ENCODE results near the gene VPS13C. TPM values are rescaled to one million over a fixed set of nuclear protein-coding genes. Genes with fewer than 3 reads are reported as not detected.
"Not testable (repeated sequence)": the region's sequence is repeated elsewhere in the genome, so short reads cannot be mapped to it uniquely, and the experiment has no call there.

VPS13C gene
- total RNA-seq, 6 experiments from 2014 or later: 21.0 to 29.8 (median 22.6) TPM

DNA sequence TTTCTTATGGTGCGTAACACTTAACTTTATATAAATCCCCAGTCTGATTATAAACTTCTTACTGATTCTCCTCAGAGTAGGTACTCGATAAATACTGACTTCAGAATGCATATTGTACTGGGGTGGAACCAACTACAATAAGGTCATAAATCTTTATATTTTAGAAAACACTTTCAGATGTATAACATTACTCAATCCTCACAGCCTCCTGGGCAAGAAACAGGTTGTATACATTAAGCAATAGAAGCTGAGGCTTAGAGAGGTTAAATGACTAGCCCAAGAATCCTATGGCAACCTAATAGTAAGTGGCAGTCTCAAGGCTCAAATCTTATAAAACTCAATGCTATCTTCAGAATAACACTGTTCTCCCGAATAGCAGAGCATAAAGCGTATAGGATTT, 9.1 kb downstream of the VPS13C start:
- Mint-ChIP-seq H3K36me3 (ENCODE audit: low read depth) (peaks cover 4% of the 10 kb centered on the region), H3K27me3 (ENCODE audit: insufficient read depth) (no peaks in the 10 kb centered on the region), H3K4me3 (no peak overlapping the region), H3K9me3 (no peaks in the 10 kb centered on the region), H3K4me1 (ENCODE audit: low read depth) (peaks cover 6% of the 10 kb centered on the region; the same call in 1 of the 2 replicates), H3K27ac (no peak overlapping the region)
- DNase-seq: no peak
- TF ChIP-seq, protein P1, sequence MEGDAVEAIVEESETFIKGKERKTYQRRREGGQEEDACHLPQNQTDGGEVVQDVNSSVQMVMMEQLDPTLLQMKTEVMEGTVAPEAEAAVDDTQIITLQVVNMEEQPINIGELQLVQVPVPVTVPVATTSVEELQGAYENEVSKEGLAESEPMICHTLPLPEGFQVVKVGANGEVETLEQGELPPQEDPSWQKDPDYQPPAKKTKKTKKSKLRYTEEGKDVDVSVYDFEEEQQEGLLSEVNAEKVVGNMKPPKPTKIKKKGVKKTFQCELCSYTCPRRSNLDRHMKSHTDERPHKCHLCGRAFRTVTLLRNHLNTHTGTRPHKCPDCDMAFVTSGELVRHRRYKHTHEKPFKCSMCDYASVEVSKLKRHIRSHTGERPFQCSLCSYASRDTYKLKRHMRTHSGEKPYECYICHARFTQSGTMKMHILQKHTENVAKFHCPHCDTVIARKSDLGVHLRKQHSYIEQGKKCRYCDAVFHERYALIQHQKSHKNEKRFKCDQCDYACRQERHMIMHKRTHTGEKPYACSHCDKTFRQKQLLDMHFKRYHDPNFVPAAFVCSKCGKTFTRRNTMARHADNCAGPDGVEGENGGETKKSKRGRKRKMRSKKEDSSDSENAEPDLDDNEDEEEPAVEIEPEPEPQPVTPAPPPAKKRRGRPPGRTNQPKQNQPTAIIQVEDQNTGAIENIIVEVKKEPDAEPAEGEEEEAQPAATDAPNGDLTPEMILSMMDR (IDR thresholded peaks at IDR 0.05): no peak

DNA sequence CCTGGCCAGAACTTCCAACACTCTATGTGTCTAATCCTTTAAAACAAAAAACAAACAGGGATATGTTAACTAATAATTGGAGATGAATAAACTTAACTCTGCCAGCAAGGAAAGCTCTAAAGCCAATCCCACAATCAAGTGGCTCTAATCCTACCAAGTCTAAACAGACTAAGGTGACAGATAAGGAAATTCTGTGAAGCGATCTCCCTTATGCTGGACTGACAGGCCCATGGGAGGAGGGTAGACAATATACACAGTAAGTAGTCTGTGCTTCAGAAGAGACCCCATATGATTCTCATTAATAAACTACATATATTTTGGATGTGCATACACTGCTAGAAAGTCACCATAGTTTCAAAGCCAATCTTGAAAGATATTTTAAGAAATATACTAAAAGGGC, 10.1 kb downstream of the VPS13C start:
- TF ChIP-seq, protein P1 (IDR thresholded peaks at IDR 0.05): no peak
- Mint-ChIP-seq H3K9me3 (no peaks in the 10 kb centered on the region), H3K36me3 (ENCODE audit: low read depth) (peaks cover 4% of the 10 kb centered on the region), H3K27ac (no peak overlapping the region), H3K27me3 (ENCODE audit: insufficient read depth) (no peaks in the 10 kb centered on the region), H3K4me3 (no peak overlapping the region), H3K4me1 (ENCODE audit: low read depth) (peaks cover 16% of the 10 kb centered on the region; the same call in 1 of the 2 replicates)
- DNase-seq: no peak

DNA sequence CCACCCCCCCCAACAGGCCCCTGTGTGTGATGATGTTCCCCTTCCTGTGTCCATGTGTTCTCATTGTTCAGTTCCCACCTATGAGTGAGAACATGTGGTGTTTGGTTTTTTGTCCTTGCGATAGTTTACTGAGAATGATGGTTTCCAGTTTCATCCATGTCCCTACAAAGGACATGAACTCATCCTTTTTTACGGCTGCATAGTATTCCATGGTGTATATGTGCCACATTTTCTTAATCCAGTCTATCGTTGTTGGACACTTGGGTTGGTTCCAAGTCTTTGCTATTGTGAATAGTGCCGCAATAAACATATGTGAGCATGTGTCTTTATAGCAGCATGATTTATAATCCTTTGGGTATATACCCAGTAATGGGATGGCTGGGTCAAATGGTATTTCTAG, 12.0 kb downstream of the VPS13C start:
- not testable (repeated sequence) for H3K27me3 Mint-ChIP-seq (ENCODE audit: insufficient read depth); H3K36me3 Mint-ChIP-seq (ENCODE audit: low read depth); H3K9me3 Mint-ChIP-seq; DNase-seq; H3K4me3 Mint-ChIP-seq; H3K27ac Mint-ChIP-seq
- peaks cover 17% of the 10 kb centered on the region; the same call in 1 of the 2 replicates for H3K4me1 Mint-ChIP-seq (ENCODE audit: low read depth)

DNA sequence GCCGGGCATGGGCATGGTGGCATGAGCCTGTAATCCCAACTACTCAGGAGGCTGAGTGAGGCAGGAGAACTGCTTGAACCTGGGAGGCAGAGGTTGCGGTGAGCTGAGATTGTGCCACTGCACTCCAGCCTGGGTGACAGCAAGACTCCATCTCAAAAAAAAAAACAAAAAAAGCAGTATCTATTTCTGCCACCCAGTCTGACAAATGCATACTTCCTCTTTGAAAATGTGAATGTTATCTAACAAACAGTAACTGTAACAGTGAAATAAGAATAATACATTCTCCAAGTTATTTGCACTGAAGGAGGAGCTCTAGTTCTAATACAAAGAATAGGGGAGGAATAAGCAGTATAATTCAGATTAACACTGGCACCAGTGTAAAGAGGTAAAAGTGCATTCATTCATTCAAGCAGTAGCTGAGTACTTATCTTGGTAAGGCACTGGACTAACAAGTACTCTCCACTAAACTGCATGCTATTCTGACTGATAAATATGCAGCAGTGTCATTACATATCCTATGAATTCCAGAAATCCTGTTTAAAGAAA, 12.9 kb downstream of the VPS13C start:
- DNase-seq: no peak
- H3K9me3 Mint-ChIP-seq: no peaks in the 10 kb centered on the region

DNA sequence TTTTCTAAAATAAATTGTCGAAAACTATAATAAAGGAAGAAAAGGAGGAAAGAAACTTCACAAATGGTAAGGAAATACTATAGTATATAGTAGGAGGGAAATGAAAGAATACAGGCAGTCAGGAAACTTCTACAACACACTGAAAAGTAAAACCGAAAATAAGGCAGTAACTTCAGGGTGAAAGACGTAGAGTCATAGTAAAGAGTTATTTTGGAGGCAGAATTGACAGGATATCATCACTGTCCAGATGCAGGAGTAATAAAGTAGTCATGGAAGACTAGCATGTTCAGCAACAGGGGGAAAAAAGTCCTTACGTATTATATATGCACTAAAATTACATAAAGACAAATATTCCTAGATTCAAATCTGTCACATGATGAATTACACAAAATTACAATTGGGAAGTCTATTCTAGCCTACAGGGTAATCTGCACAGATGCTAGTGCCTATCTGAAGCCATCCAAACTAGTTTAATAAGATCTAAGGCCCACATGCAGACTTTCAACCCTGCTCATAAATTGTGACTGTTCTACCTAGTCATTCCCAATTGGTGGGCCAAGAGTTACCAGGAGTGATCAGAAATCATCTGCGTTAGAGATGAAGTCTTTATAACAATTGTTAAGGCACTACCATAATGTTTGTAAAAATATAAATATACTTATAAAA, 14.0 kb downstream of the VPS13C start:
- TF ChIP-seq, protein P1 (IDR thresholded peaks at IDR 0.05): no peak
- no peak for DNase-seq
- Mint-ChIP-seq H3K27ac (no peak overlapping the region), H3K4me1 (ENCODE audit: low read depth) (peaks cover 12% of the 10 kb centered on the region; the same call in 1 of the 2 replicates), H3K9me3 (no peaks in the 10 kb centered on the region), H3K27me3 (ENCODE audit: insufficient read depth) (no peaks in the 10 kb centered on the region), H3K4me3 (no peak overlapping the region), H3K36me3 (ENCODE audit: low read depth) (peaks cover 4% of the 10 kb centered on the region)

More for the DNA sequence above, 12.9 kb downstream of the VPS13C start:
- H3K27ac Mint-ChIP-seq: no peak overlapping the region
- TF ChIP-seq, protein P1 (IDR thresholded peaks at IDR 0.05): no peak
- no peak overlapping the region for H3K4me3 Mint-ChIP-seq
- peaks cover 4% of the 10 kb centered on the region for H3K36me3 Mint-ChIP-seq (ENCODE audit: low read depth)
- H3K27me3 Mint-ChIP-seq (ENCODE audit: insufficient read depth): no peaks in the 10 kb centered on the region
- H3K4me1 Mint-ChIP-seq (ENCODE audit: low read depth): peaks cover 17% of the 10 kb centered on the region; the same call in 1 of the 2 replicates

DNA sequence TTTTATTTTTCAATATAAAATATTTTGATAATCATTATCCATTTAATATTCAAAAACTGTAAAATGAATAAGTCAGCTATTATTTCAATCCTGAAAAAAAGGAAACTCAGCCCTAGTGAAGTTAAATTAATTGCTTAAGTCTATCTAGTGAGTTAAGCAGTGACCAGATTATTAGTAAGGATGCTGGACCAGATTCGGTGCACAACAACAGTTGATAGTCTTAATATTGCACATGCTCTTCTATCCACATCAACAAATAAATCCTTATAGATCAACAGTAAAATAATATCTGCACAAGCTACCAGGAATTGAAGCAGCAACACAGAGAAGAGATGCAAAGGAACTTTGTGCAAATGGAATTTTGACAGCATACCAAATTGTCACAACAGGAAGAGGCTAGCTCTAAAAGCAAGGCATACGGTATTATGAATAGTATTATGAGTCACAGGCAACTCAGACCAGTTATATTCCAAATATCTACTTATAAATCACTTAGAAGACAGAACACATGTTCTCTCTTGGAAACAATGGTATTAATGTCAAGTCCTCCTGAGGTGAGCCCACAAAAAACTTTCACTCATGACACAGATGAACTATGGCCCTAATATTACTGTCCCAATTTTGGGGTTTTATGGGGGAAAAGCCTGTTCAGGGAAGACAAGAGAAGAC, 24.9 kb downstream of the VPS13C start:
- Mint-ChIP-seq H3K4me3 (peak overlapping the region; percentile 61), H3K4me1 (ENCODE audit: low read depth) (peaks cover 28% of the 10 kb centered on the region), H3K27me3 (ENCODE audit: insufficient read depth) (no peaks in the 10 kb centered on the region), H3K36me3 (ENCODE audit: low read depth) (peaks cover 25% of the 10 kb centered on the region), H3K27ac (peak overlapping the region; percentile 70), H3K9me3 (no peaks in the 10 kb centered on the region; the same call in 1 of the 2 replicates)
- peak; percentile 50 for DNase-seq
- TF ChIP-seq, protein P1 (IDR thresholded peaks at IDR 0.05): no peak
